HPDE6-E6E7 (cell line): ENCODE data around the gene PHLPP2.
"Not testable (repeated sequence)": the region's sequence is repeated elsewhere in the genome, so short reads cannot be mapped to it uniquely, and the experiment has no call there.

ENCODE experiments used
- DNase-seq: peaks from one replicate; pipeline ENCODE4 v3.0.0; 2011; ENCODE audit warnings: missing footprints; ENCODE audit errors: extremely low spot score

PHLPP2 gene

GRCh38 chr16:71721066-71721740, 3.3 kb downstream of the PHLPP2 start:
- no peak for DNase-seq

DNA sequence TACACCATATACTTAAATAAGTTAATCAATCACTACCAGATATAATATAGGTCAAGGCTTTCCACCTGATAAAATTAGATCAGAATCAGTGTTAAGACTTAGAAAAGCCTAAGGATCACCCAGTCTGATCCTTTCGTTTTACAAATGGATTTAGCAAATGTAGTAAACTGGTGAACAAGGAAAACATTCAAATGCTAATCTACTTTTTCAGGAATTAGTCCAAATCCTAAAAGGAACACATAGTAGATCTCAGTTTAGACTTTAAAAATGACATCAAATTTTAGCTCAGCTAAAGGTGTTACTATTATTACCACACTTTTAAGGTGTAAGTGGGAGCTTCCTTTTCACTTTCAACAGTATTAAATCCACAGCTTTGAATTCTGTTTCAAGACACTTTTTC, 12.0 kb downstream of the PHLPP2 start:
- no peak for DNase-seq

DNA sequence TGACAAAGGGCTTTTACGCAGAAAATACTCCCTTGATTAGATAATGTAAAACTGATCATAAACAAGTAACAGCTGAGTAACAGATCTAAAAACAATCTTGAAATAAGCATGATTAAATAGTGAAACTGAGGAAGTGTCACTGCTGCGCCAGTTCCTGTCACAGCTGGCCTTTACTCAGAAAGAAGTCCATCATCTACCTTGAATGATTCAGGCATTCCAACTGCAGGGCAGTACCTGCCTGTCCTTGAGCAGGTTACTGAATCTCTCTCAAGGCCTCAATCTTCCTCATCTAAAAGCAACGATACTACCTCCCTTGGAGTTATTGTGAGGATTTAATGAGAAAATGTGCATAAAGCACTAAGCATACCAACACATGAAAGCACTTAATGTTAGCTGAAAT, 12.7 kb downstream of the PHLPP2 start:
- no peak for DNase-seq

- no peak for DNase-seq
Observed at GRCh38 chr16:71709229-71709781, 15.2 kb downstream of the PHLPP2 start.

DNA sequence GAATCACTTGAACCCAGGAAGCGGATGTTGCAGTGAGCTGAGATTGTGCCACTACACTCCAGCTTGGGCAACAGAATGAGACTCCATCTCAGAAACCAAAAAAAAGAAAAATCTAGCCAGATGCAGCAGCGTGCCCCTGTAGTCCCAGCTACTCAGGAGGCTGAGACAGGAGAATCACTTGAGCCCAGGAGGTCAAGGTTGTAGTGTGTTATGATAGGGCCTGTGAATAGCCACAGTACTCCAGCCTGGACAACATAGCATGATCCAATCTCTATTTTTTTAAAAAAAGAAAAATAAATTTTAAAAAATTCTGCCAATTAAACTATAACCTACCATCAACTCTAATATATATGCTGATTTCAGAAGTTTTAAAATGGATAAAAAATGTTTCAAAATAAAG, 15.8 kb downstream of the PHLPP2 start:
- DNase-seq, result no peak

- no peak for DNase-seq
Observed at GRCh38 chr16:71707199-71707598, 17.3 kb downstream of the PHLPP2 start.

DNA sequence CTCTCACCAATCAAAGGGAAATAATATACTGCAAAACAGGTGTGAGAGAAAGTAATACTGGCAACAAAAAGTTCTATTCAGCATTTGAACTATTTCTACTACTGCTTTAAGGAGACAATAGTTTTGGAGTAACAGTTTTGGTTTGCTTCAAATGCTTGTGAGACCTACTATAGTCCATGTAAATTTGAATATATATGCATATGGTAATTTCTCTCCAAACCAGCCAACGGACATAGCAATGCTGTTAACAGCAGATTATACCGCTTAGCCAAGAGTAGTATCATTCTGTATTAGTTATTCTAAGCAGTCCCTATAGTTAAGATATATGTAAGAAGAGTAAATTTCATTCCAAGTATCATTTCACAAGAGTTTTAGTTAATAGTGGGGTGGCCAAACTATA, 18.5 kb downstream of the PHLPP2 start:
- DNase-seq, result no peak

DNA sequence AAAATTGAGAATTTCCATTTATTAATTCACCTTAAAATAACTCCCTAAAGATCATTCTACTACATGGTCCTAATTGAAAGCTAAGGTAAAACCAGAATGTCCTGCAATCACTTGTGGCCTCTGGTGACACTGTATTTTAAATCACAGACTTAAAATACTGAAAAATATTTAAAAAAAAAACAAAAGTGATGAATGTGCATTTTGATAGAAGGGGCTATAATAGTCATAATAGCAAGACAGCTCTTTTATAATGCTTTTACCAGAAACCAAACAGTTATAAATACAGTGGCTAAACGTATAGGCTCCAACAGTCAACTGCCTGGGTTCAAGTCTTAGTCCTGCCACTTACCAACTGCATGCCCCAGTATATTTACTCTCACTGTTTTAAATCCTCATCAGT, 21.2 kb downstream of the PHLPP2 start:
- no peak for DNase-seq

GRCh38 chr16:71700831-71701230, 23.7 kb downstream of the PHLPP2 start:
- DNase-seq, result no peak

- no peak for DNase-seq
Observed at GRCh38 chr16:71698491-71698890, 26.0 kb downstream of the PHLPP2 start.

GRCh38 chr16:71693164-71693563, 31.3 kb downstream of the PHLPP2 start:
- DNase-seq, result no peak

- DNase-seq, result no peak
Observed at GRCh38 chr16:71689901-71690300, 34.6 kb downstream of the PHLPP2 start.

DNA sequence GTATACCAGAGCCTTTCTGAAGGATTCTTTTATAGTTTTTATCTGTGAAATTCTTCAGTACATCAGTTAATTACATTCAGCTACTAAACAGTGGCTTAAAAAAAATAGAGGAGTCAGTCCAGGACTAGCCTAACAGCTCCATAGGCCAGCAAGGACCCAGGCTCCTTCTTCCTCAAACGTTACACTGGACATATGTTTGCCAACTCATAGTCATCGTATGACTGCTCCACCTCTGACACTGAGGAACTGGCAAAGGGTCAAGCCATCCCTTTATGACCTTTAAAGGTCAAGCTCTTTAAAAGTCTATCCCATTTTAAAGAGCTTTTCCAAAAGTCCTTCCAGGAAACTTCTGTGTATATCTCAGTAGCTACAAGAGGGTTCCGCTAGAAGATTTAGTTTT, 36.6 kb downstream of the PHLPP2 start:
- no peak for DNase-seq

DNA sequence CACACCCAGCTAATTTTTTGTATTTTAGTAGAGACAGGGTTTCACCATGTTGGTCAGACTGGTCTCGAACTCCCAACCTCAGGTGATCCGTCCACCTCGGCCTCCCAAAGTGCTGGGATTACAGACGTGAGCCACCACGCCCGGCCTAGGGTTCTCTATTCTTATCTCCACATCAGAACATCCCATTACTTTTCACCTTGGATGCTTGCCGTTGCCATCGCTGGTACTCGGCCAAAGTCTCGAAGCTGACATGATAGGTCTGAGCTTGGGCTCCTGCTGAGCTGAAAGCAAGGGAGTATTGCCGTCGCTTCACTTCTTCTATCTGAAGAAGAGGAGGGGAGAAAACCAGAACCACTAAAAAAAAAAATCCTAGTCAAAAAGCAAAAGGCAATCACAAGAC, 40.2 kb downstream of the PHLPP2 start:
- DNase-seq, result not testable (repeated sequence)

DNA sequence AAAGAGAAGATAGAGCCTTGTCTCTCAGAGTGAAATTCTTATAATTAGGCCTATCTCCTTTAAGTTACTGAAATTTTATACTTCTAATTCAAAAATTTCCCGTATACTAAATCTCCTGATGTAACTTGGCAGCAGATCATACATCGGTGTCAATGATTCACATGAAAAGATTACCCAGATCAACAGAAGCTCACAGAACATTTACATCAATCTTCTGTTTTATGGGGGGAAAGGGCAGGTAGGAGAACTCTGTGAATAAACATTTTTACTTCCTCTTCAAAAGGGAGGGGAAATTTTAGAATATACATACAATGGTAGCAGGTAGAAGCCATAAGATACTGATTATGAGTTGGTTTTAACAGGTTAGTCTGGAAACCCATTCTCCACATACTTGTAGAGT, 43.1 kb downstream of the PHLPP2 start:
- DNase-seq, result no peak

DNA sequence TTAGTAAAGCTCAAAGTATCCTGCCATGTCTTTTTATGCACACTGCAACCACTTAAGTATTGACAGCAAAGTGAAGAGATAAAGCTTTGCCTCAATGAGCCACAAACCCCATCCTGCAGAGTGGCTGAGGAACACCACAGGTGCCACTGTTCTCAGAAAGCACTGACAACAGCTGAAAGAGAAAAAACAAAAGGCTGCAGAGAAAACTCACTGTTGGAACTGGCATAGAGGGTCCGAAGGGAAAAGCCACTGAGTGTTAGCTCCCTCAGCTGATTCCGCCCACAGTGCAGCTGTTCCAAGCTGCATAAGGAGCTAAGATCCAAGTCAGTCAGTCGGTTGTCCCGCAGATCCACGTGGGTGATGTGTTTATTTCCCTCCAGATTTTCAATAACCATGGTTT, 48.3 kb downstream of the PHLPP2 start:
- no peak for DNase-seq

DNA sequence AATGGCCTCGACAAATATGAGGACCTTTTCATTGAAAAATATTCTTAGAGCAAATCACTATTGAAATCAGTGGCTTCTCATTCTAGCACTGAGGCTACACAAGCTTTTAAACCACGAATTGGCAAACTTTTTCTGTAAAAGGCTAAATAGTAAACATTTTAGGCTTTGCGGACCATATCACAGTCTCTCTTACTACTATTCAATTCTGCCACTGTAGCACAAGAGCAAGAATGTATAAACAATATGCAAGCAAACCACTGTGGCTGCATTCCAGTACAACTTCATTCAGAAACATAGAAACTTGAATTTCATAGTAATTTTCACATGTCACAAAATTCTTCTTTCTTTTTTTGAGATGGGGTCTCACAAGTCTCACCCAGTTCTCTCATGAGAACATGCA, 49.1 kb downstream of the PHLPP2 start:
- no peak for DNase-seq

DNA sequence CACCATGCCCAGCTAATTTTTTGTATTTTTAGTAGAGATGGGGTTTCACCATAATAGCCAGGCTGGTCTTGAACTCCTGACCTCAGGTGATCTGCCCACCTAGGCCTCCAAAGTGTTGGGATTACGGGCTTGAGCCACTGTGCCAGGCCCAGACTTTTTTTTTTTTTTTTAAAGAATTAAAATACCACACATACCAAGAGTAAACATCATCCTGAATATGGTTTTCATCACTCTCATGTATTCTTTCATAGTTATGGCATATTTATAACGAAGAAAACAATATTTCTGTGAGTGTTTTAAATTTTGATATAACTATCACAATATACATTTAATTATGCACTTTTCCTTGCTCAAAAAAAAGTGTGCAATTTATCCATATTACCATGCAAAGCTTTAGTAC, 50.3 kb downstream of the PHLPP2 start:
- DNase-seq, result no peak

DNA sequence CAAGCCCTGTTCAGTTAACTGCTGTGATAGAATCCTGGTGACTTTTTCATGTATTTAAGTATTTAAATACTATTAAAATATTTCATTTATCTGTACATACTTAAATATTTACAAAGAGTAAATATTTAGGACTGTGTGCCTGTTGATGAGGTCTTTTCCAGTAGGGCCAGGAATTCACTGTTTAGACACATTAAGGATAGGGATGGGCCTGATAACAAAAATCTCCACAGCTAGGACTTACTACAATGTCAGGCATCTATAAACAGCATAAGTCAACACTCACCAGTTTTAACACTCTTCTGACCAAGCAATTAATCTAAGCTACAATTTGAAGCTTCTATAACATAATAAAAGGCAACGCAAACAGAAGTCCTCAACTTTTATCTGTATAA, 50.9 kb downstream of the PHLPP2 start:
- no peak for DNase-seq

DNA sequence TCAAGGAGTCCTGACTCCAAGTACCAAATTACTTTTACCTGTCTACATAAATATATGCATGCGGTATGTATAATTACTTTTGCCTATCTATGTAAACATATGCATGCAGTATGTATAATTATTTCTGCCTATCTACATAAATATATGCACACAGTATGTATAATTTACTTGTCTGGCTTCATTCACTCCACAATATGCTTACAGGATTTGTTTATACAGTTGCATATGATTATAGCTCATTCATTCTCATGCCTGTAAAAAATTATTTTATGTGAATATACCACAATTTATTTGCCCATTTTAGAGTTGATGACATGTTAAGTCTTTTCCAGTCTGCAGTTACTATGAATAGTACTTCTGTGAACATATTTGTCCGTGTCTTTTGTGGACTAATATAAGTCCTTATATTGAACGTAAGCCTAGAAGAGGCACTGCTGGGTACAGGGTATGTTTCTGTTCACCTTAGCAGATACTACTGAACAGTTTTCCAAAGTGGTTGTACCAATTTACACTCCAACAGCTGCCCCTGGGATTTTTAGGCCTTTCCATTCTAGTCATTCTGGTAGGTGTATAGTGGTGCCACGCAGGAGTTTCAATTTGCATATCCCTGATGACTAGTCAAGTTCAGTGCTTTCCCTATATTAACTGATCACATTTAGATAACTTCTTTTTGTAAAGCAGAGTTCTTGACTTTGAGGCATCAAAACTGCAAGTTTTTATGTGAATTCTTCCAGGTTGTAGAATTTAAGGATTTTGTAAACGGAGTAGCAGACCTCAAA, 51.5 kb downstream of the PHLPP2 start:
- no peak for DNase-seq

DNA sequence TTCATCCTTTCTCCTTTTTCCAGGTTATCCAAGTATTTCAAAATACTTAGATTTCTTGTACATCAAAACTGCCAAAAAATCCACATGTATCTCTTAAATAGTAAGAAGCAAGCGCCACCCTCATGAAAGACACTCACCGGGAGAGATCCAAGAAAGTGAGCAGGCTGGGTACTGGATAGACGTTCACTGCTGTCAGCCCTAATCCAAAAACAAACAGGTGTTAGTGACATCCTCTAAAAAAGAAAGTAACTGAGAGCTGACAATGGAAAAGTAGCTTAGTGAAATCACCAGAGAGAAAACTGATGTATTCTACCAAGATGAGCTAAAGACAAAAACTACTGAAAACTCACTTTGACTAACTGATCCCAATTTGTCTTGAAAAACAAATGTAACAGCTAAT, 52.4 kb downstream of the PHLPP2 start:
- DNase-seq, result no peak

DNA sequence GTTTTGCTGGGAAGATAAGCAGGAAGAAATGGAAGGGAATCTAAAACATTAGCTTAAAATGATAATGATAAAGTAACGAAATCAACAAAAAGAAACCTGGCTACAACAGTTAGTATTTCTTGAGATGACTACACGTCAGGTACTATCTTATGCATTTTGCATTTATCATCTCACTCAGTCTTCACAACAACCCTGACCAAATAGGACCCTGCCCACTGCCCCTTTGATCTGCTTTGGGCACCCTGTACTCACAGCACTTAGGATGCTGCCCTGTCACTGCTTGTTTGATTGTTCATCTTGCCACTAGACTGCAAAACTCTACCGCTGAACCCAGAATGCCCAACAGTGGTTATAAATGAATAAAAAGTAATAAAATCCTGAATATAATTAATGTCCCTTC, 53.3 kb downstream of the PHLPP2 start:
- no peak for DNase-seq

DNA sequence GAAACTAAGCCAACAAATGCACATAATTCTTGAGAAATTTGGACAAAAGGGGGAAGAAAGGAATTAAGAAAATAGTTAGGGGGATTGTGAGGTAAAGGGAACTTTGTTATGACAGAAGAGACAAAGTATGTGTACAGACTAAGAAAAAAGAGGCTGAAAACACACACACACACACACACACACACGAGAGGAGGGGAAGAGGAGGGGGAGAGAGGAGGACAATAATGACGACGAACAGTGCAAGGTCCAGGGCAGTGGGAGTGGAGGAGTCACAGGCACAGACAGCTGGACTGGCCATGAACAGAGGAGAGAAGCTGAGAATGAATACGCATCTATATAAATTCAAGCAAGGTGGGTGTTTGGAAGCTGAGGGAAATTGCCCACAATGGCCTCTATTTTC, 54.0 kb downstream of the PHLPP2 start:
- DNase-seq, result no peak
